Heart right ventricle (tissue), 16 donors: ENCODE results near the gene TLE2. TPM values are rescaled to one million over a fixed set of nuclear protein-coding genes. Genes with fewer than 3 reads are reported as not detected.
"Not testable (repeated sequence)": the region's sequence is repeated elsewhere in the genome, so short reads cannot be mapped to it uniquely, and the experiment has no call there.

ENCODE experiments used
- ATAC-seq, 8 donors: fragments of 200-7000 bp; cut with Tn5 transposase; one replicate each; pipeline ENCODE4 v1.9.1; 2020; ENCODE audit warnings: mild to moderate bottlenecking in 8 of 8, moderate library complexity in 8 of 8, moderate number of reproducible peaks in 1 of 8
- DNase-seq, 2 donors: peaks; one replicate each; pipeline ENCODE4 v3.0.0-alpha.2; 2020
- H3K27ac ChIP-seq, 10 donors: fragments of 200-600 bp; sonication (generic) in 2 of 10; one replicate each; pipeline versions ENCODE4 v1.5.0 to v1.8.0; 2020 to 2022; ENCODE audit warnings: mild to moderate bottlenecking in 3 of 10
- H3K27me3 ChIP-seq, 7 donors: fragments of 200-600 bp; one replicate each; pipeline ENCODE4 v1.8.0; 2021 to 2022; ENCODE audit warnings: mild to moderate bottlenecking in 2 of 7
- H3K36me3 ChIP-seq, 9 donors: fragments of 200-600 bp; sonication (generic) in 1 of 9; one replicate each; pipeline versions ENCODE4 v1.5.0 to v1.8.0; 2020 to 2022; ENCODE audit warnings: mild to moderate bottlenecking in 2 of 9
- H3K4me1 ChIP-seq, 9 donors: fragments of 200-600 bp; sonication (generic) in 1 of 9; one replicate each; pipeline versions ENCODE4 v1.5.0 to v1.8.0; 2020 to 2022; ENCODE audit warnings: mild to moderate bottlenecking in 4 of 9
- H3K4me3 ChIP-seq, 10 donors: fragments of 200-600 bp; sonication (generic) in 2 of 10; one replicate each; pipeline versions ENCODE4 v1.5.0 to v1.8.0; 2020 to 2022; ENCODE audit warnings: mild to moderate bottlenecking in 7 of 10, moderate library complexity in 2 of 10
- H3K9me3 ChIP-seq, 11 donors: fragments of 200-600 bp in 10 of 11; sonication (generic) in 2 of 11; one replicate each; pipeline versions ENCODE4 v1.5.0 to v1.8.0; 2013 to 2022; ENCODE audit warnings: mild to moderate bottlenecking in 2 of 11, control low read depth in 1 of 11, moderate library complexity in 1 of 11
- CTCF ChIP-seq, 9 donors: fragments of 200-600 bp; sonication (generic) in 2 of 9; IDR thresholded peaks; one replicate each; pipeline versions ENCODE4 v1.5.0 to v1.8.0; 2021 to 2022; ENCODE audit warnings: antibody characterized with exemption in 9 of 9, mild to moderate bottlenecking in 5 of 9, moderate library complexity in 1 of 9
- WGBS, 2 donors: extraction: QIAGEN DNeasy Blood & Tissue Kit; methylation state at CpG; one replicate each; pipeline ENCODE4 v1.1.7; 2013; ENCODE audit warnings: inconsistent platforms in 1 of 2; 5-methylcytosine and 5-hydroxymethylcytosine counted together
- intact Hi-C, 10 donors: fragments of 100-400 bp; cut with DNase I; formaldehyde crosslinking; loops; one replicate each; pipeline versions ENCODE4 v1.11.1 to v1.14.2; 2022
- polyA plus RNA-seq, 2 donors: library from polyadenylated mRNA; stranded (reverse); fragments of 200-250 nt; gene quantifications; one replicate each; pipeline ENCODE4 v1.2.3, GENCODE V29; 2013
- total RNA-seq, 10 donors: library from RNA; stranded (reverse); fragmentation: NEBNext Ultra II Directional in 3 of 10; extraction: Animal tissue kit (Norgen Biotek cat#: 25700) in 3 of 10; gene quantifications; one replicate each; pipeline versions ENCODE4 v1.2.1 to v1.2.4, GENCODE V29; 2021 to 2023
- donor health status: Arrhythmogenic right ventricular cardiomyopathy.
- donor health status: ischemic (EF 13 %, LVEDD 7.1; RV severe dilation, severe dysfunction).
- donor health status: healthy with polysubstance abuse.
- donor health status: DM: no; HTN: yes; CAD: no.
- donor health status: DM: no; HTN: no; CAD: no.
- donor health status: ischemic (EF 25% LVEDD 6.9; RV normal size, moderate dysfunction).
- donor health status: ischemic (EF 25% LVEDD 5.7; RV mildly dilated, moderate dysfunction).
- donor health status: healthy.
- donor health status: DM: yes; HTN: yes; CAD: no.
- donor health status: Ischemic cardiomyopathy.
- donor health status: ischemic (EF 35%, LVEDD 5.7; RV mildly dilated, moderate dysfunction).
- donor health status: nonischemic (EF 11% LVEDD 7.7; RV severe dilation, severe dysfunction).
- donor health status: DM: yes; HTN: yes; CAD: no.
- donor health status: PGD.
- donor health status: ischemic (EF 29% LVEDD 5.4; RV normal size, mild dysfunction).
- donor health status: nonischemic (EF 23%, LVEDD 6.1; RV moderate dilation, normal function).

Gene TLE2
- total and polyA plus RNA-seq, 12 donors = 28.2 to 64.5 (median 39.9) TPM

- H3K4me3 ChIP-seq = no peak overlapping the region
- ATAC-seq = no peak
- peaks cover 11 to 37% (median 25%) of the 10 kb centered on the region in 9 donors for H3K4me1 ChIP-seq
- no peaks in the 10 kb centered on the region for H3K36me3 ChIP-seq
- WGBS, 2 donors = 85 to 86% methylated on average over 5 of the region's 5 CpGs
- intact Hi-C loops = loop anchor here in 5 of 10 donors (5.0 to 10.0 kb wide), 6 partner anchors 53 to 87 kb away; partner anchors contain the start of genes GNA11 (in 1 of the 5) and TLE6 (in 1 of the 5)
- H3K9me3 ChIP-seq = no peaks in the 10 kb centered on the region
- TF ChIP-seq CTCF (IDR thresholded peaks at IDR 0.05) = no peak
- H3K27ac ChIP-seq = peak overlapping the region in 1 of 10 donors; percentile 1
- H3K27me3 ChIP-seq = peaks cover 0 to 15% (median 0%) of the 10 kb centered on the region in 7 donors
- no peak for DNase-seq
Observed at GRCh38 chr19:3039125-3039524, 10.0 kb upstream of the TLE2 start.

- no peaks in the 10 kb centered on the region for H3K36me3 ChIP-seq
- intact Hi-C loops = loop anchor here in 5 of 10 donors (5.0 to 10.0 kb wide), 6 partner anchors 53 to 86 kb away; partner anchors contain the start of genes GNA11 (in 1 of the 5) and TLE6 (in 1 of the 5)
- DNase-seq = no peak
- no peaks in the 10 kb centered on the region for H3K9me3 ChIP-seq
- H3K4me1 ChIP-seq = peaks cover 12 to 38% (median 25%) of the 10 kb centered on the region in 9 donors
- ATAC-seq = no peak
- WGBS, 2 donors = 73 to 83% methylated on average over 5 of the region's 5 CpGs
- no peak for TF ChIP-seq CTCF (IDR thresholded peaks at IDR 0.05)
- H3K27ac ChIP-seq = no peak overlapping the region
- H3K27me3 ChIP-seq = peaks cover 0 to 14% (median 0%) of the 10 kb centered on the region in 7 donors
- no peak overlapping the region for H3K4me3 ChIP-seq
Observed at GRCh38 chr19:3038214-3038613, 9.1 kb upstream of the TLE2 start.

GRCh38 chr19:3036977-3037544 lies 8.0 kb upstream of the TLE2 start:
- not testable (repeated sequence) for H3K27me3 ChIP-seq, H3K9me3 ChIP-seq, DNase-seq, H3K36me3 ChIP-seq, ATAC-seq
- peaks cover 12 to 32% (median 21%) of the 10 kb centered on the region in 9 donors for H3K4me1 ChIP-seq
- intact Hi-C loops = loop anchor here in 7 of 10 donors (2.0 to 10.0 kb wide), 9 partner anchors 20 to 85 kb away; partner anchors contain the start of genes TLE6 (in 2 of the 7) and GNA11 (in 1 of the 7)
- WGBS, 2 donors = 68 to 72% methylated on average over 14 of the region's 14 CpGs
- H3K27ac ChIP-seq = peak overlapping the region in 9 of 10 donors; percentile 83 to 97 (median 92)
- peak in 1 of 9 donors; percentile 6 for TF ChIP-seq CTCF (IDR thresholded peaks at IDR 0.05)
- peak overlapping the region in 5 of 10 donors; percentile 60 to 66 (median 62) for H3K4me3 ChIP-seq

GRCh38 chr19:3036119-3036976 lies 7.3 kb upstream of the TLE2 start:
- 1% methylated on average over 44 of the region's 44 CpGs for WGBS, 2 donors
- intact Hi-C loops = loop anchor here in 7 of 10 donors (2.0 to 10.0 kb wide), 9 partner anchors 20 to 84 kb away; partner anchors contain the start of genes TLE6 (in 2 of the 7) and GNA11 (in 1 of the 7)
- ATAC-seq (peak; percentile 86 to 95 (median 90)), DNase-seq (peak; percentile 95 to 97)
- Histone ChIP-seq H3K4me3 (peak overlapping the region; percentile 22 to 66 (median 60)), H3K4me1 (peaks cover 12 to 26% (median 21%) of the 10 kb centered on the region in 9 donors), H3K27me3 (peaks cover 0 to 1% (median 0%) of the 10 kb centered on the region in 7 donors), H3K9me3 (no peaks in the 10 kb centered on the region), H3K27ac (peak overlapping the region; percentile 83 to 97 (median 92)), H3K36me3 (no peaks in the 10 kb centered on the region)
- TF ChIP-seq CTCF (IDR thresholded peaks at IDR 0.05) = peak in 4 of 9 donors; percentile 5 to 29 (median 22)
